SW480 (cell line): ENCODE results near the gene RUNDC3A.
"Not testable (repeated sequence)": the region's sequence is repeated elsewhere in the genome, so short reads cannot be mapped to it uniquely, and the experiment has no call there.

ENCODE experiments used
- DNase-seq: peaks from one replicate; pipeline ENCODE4 v3.0.0-alpha.2; 2016; ENCODE audit warnings: low spot score

The RUNDC3A gene

GRCh38 chr17:44343510-44344209 lies 35.3 kb downstream of the RUNDC3A start:
- DNase-seq, result no peak

- peak; percentile 99 for DNase-seq
Observed at GRCh38 chr17:44344939-44345453, 36.6 kb downstream of the RUNDC3A start, which contains the start of gene GRN. TSS of gene GRN (plus strand) at chr17:44345302. CDS start at chr17:44349165, 3,863 bp downstream.

- peak; percentile 79 for DNase-seq
Observed at GRCh38 chr17:44345454-44346026, 37.1 kb downstream of the RUNDC3A start.

GRCh38 chr17:44346064-44346844 lies 37.9 kb downstream of the RUNDC3A start:
- DNase-seq, result no peak

GRCh38 chr17:44347206-44348055 lies 39.0 kb downstream of the RUNDC3A start:
- not testable (repeated sequence) for DNase-seq

- no peak for DNase-seq
Observed at GRCh38 chr17:44348234-44348987, 40.0 kb downstream of the RUNDC3A start.

- DNase-seq, result no peak
Observed at GRCh38 chr17:44348988-44349364, 40.6 kb downstream of the RUNDC3A start.

GRCh38 chr17:44349553-44350070 lies 41.2 kb downstream of the RUNDC3A start:
- DNase-seq, result no peak

GRCh38 chr17:44350733-44351226 lies 42.4 kb downstream of the RUNDC3A start:
- DNase-seq, result no peak

GRCh38 chr17:44351464-44351863 lies 43.1 kb downstream of the RUNDC3A start:
- DNase-seq, result no peak

- no peak for DNase-seq
Observed at GRCh38 chr17:44351961-44352827, 43.8 kb downstream of the RUNDC3A start.

- DNase-seq, result no peak
Observed at GRCh38 chr17:44352828-44353671, 44.6 kb downstream of the RUNDC3A start.

- DNase-seq, result no peak
Observed at GRCh38 chr17:44353672-44354331, 45.4 kb downstream of the RUNDC3A start.

- no peak for DNase-seq
Observed at GRCh38 chr17:44354582-44355561, 46.5 kb downstream of the RUNDC3A start.

- no peak for DNase-seq
Observed at GRCh38 chr17:44355642-44356099, 47.3 kb downstream of the RUNDC3A start.

- no peak for DNase-seq
Observed at GRCh38 chr17:44356241-44356640, 47.8 kb downstream of the RUNDC3A start.

- DNase-seq, result no peak
Observed at GRCh38 chr17:44358066-44358465, 49.7 kb downstream of the RUNDC3A start.
